ENCODE measurements around the gene CENPP.
"Not testable (repeated sequence)": the region's sequence is repeated elsewhere in the genome, so short reads cannot be mapped to it uniquely, and the experiment has no call there.

The CENPP gene

GRCh38 chr9:92619601-92620300 is 294.0 kb downstream of the CENPP start:
- no peak for DNase-seq

GRCh38 chr9:92620845-92621244 is 295.1 kb downstream of the CENPP start:
- DNase-seq: no peak

- DNase-seq: not testable (repeated sequence)
Measured at GRCh38 chr9:92623936-92624335, 298.2 kb downstream of the CENPP start.

GRCh38 chr9:92626484-92626883 is 300.7 kb downstream of the CENPP start:
- DNase-seq: no peak

- no peak for DNase-seq
Measured at GRCh38 chr9:92627651-92628050, 301.9 kb downstream of the CENPP start.

- DNase-seq: no peak
Measured at GRCh38 chr9:92631452-92632343, 305.9 kb downstream of the CENPP start.

- no peak for DNase-seq
Measured at GRCh38 chr9:92632641-92633040, 306.9 kb downstream of the CENPP start.

GRCh38 chr9:92633614-92634278 is 308.0 kb downstream of the CENPP start:
- no peak for DNase-seq

- DNase-seq: no peak
Measured at GRCh38 chr9:92634712-92635605, 309.2 kb downstream of the CENPP start.

- DNase-seq: no peak
Measured at GRCh38 chr9:92635760-92636159, 310.0 kb downstream of the CENPP start.

- no peak for DNase-seq
Measured at GRCh38 chr9:92636627-92637026, 310.9 kb downstream of the CENPP start.

GRCh38 chr9:92637326-92637725 is 311.6 kb downstream of the CENPP start:
- DNase-seq: no peak

- DNase-seq: no peak
Measured at GRCh38 chr9:92637886-92638620, 312.3 kb downstream of the CENPP start.

- DNase-seq: no peak
Measured at GRCh38 chr9:92638621-92639101, 312.9 kb downstream of the CENPP start.

- DNase-seq: no peak
Measured at GRCh38 chr9:92639124-92639523, 313.4 kb downstream of the CENPP start.

GRCh38 chr9:92639791-92640271 is 314.1 kb downstream of the CENPP start:
- DNase-seq: no peak

- no peak for DNase-seq
Measured at GRCh38 chr9:92640398-92641091, 314.8 kb downstream of the CENPP start.

GRCh38 chr9:92641092-92641809 is 315.5 kb downstream of the CENPP start:
- no peak for DNase-seq

GRCh38 chr9:92642041-92642451 is 316.3 kb downstream of the CENPP start:
- no peak for DNase-seq

- DNase-seq: no peak
Measured at GRCh38 chr9:92642564-92642963, 316.8 kb downstream of the CENPP start.
